Mesendoderm (in vitro differentiated cells): ENCODE results near the gene ADGRL3.

Source experiments
- DNase-seq: peaks from one replicate; pipeline ENCODE4 v3.0.0; 2013
- H2AK5ac ChIP-seq: 2 replicates; pipeline ENCODE4 v1.6.1; 2013; ENCODE audit warnings: low read length, inconsistent platforms
- H2BK120ac ChIP-seq: 2 replicates; pipeline ENCODE4 v1.6.1; 2013; ENCODE audit warnings: low read depth, mild to moderate bottlenecking, low read length, moderate library complexity, mixed read lengths
- H2BK15ac ChIP-seq: replicated peaks from 2 replicates; pipeline ENCODE4 v1.6.1; 2013; ENCODE audit warnings: low read depth, mild to moderate bottlenecking, moderate library complexity
- H2BK5ac ChIP-seq: 2 replicates; pipeline ENCODE4 v1.6.1; 2013; ENCODE audit warnings: low read length, inconsistent platforms
- H3K18ac ChIP-seq: 2 replicates; pipeline ENCODE4 v1.6.1; 2013; ENCODE audit warnings: mild to moderate bottlenecking, low read length, mixed read lengths
- H3K23ac ChIP-seq: one replicate; pipeline ENCODE4 v1.6.1; 2013; ENCODE audit warnings: low read length
- H3K27ac ChIP-seq: 2 replicates; pipeline ENCODE4 v1.5.1; 2013; ENCODE audit warnings: low read depth, mild to moderate bottlenecking, inconsistent platforms, low read length, moderate library complexity
- H3K27me3 ChIP-seq: 2 replicates; pipeline ENCODE4 v1.6.1; 2013; ENCODE audit warnings: low read length, control low read depth, mild to moderate bottlenecking, inconsistent platforms; ENCODE audit not compliant: insufficient read depth, poor library complexity
- H3K36me3 ChIP-seq: 2 replicates; pipeline ENCODE4 v1.6.1; 2013; ENCODE audit warnings: low read length, inconsistent platforms; ENCODE audit not compliant: control insufficient read depth, insufficient read depth
- H3K4ac ChIP-seq: one replicate; pipeline ENCODE4 v1.6.1; 2013; ENCODE audit warnings: low read depth, mild to moderate bottlenecking, low read length, moderate library complexity
- H3K4me1 ChIP-seq: 2 replicates; pipeline ENCODE4 v1.6.1; 2013; ENCODE audit warnings: low read depth, low read length, inconsistent platforms; ENCODE audit not compliant: control insufficient read depth
- H3K4me2 ChIP-seq: 2 replicates; pipeline ENCODE4 v1.6.1; 2013; ENCODE audit warnings: low read length
- H3K4me3 ChIP-seq: 2 replicates; pipeline ENCODE4 v1.5.1; 2013; ENCODE audit warnings: mild to moderate bottlenecking, low read length
- H3K56ac ChIP-seq: one replicate; pipeline ENCODE4 v1.6.1; 2013; ENCODE audit warnings: low read length
- H3K79me1 ChIP-seq: 2 replicates; pipeline ENCODE4 v1.6.1; 2013; ENCODE audit warnings: low read length, inconsistent platforms
- H3K79me2 ChIP-seq: 2 replicates; pipeline ENCODE4 v1.6.1; 2013; ENCODE audit warnings: mild to moderate bottlenecking, low read length; ENCODE audit not compliant: control insufficient read depth, insufficient read depth
- H3K9ac ChIP-seq: 2 replicates; pipeline ENCODE4 v1.6.1; 2013; ENCODE audit warnings: low read length, inconsistent platforms
- H4K5ac ChIP-seq: one replicate; pipeline ENCODE4 v1.6.1; 2013; ENCODE audit warnings: low read length
- H4K8ac ChIP-seq: one replicate; pipeline ENCODE4 v1.6.1; 2013; ENCODE audit warnings: low read depth, mild to moderate bottlenecking, control low read depth, low read length, moderate library complexity
- WGBS: extraction: QIAGEN DNeasy Blood & Tissue Kit; methylation state at CpG from one replicate; pipeline ENCODE4 v1.1.7; 2013; ENCODE audit warnings: low lambda C conversion rate, missing lambda C conversion rate; ENCODE audit not compliant: insufficient coverage; ENCODE audit errors: extremely low coverage; 5-methylcytosine and 5-hydroxymethylcytosine counted together

The ADGRL3 gene

GRCh38 chr4:61201961-61202637, 2.0 kb downstream of the ADGRL3 start:
- Histone ChIP-seq H3K23ac (no peak overlapping the region), H2BK120ac (no peak overlapping the region), H2BK5ac (no peak overlapping the region), H4K8ac (no peak overlapping the region), H3K4me2 (peak overlapping the region; percentile 83), H3K27ac (no peak overlapping the region), H3K27me3 (no peaks in the 10 kb centered on the region), H3K79me2 (peaks cover 20% of the 10 kb centered on the region), H3K4me1 (peaks cover 3% of the 10 kb centered on the region), H3K56ac (peak overlapping the region; percentile 92), H2BK15ac (no peak overlapping the region), H3K36me3 (no peaks in the 10 kb centered on the region), H3K18ac (no peak overlapping the region), H2AK5ac (no peak overlapping the region), H3K4me3 (peak overlapping the region; percentile 78), H3K79me1 (peaks cover 3% of the 10 kb centered on the region), H4K5ac (no peak overlapping the region), H3K4ac (no peak overlapping the region), H3K9ac (peak overlapping the region; percentile 71)
- peak; percentile 60 for DNase-seq
- no CpG with 5 or more reads among the region's 51 CpGs for WGBS

DNA sequence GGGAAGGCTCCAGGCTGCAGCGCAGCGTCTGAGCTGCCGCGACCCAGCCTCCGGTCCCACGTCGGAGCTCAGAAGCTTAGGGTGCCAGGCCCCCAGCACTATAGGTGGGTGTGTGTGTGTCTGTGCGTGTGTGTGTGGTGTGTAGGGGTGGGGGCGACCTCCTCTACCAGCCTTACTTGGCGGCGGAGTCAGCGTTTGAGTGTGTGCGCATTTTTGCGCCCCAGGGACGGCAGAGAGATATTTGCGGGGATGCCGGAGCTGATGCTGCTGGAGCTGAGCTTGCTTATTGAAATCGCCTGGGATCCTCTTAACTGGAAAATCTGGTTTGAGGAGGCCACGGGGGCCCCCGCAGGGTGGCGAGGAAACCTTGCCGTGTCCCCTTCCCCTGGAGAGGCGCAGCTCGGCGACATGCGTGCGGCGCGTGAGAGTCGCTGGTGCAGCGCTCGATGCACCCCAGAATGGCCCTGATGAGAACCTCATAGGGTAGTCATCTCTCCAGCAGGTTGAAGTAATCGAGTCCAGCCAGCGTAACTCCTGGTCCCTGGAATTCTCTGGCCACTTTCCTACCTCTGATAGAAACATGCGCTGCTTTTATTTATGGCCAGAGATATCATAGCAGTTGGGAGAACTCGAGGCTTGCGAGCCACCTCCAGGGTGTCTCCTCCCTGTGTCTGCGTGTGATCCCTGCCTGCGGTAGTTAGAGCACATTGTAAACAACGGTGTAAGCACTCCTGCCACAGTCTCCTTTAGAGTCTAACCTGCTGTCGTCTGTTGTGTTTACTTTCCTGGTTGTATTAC, 2.7 kb downstream of the ADGRL3 start:
- Histone ChIP-seq H3K27me3 (no peaks in the 10 kb centered on the region), H2AK5ac (no peak overlapping the region), H3K4me1 (peaks cover 3% of the 10 kb centered on the region), H3K4me2 (peak overlapping the region; percentile 83), H4K5ac (no peak overlapping the region), H3K23ac (peak overlapping the region; percentile 89), H3K79me2 (peaks cover 20% of the 10 kb centered on the region), H4K8ac (no peak overlapping the region), H3K18ac (no peak overlapping the region), H2BK5ac (no peak overlapping the region), H3K9ac (peak overlapping the region; percentile 71), H3K27ac (no peak overlapping the region), H2BK15ac (no peak overlapping the region), H3K36me3 (no peaks in the 10 kb centered on the region), H3K56ac (peak overlapping the region; percentile 92), H2BK120ac (no peak overlapping the region), H3K4ac (no peak overlapping the region), H3K79me1 (peaks cover 3% of the 10 kb centered on the region), H3K4me3 (peak overlapping the region; percentile 78)
- WGBS, result no CpG with 5 or more reads among the region's 41 CpGs
- DNase-seq, result peak; percentile 86

DNA sequence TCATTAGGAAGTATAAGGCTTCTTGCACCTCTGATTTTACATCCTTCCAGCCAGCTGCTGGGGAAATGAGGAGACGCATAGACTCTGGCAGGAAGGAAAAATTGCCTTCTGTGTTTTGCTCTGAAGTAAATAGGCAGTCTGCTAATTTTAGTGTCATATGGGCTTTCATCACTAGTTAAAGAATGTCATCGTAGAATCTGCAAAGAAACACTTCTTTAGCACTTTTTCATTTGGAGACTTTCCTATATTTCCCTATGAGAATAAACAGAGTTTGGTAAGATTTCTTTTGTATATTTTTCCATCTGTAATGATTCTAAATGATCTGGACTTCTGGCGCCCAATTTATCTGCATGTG, 3.3 kb downstream of the ADGRL3 start:
- H4K5ac ChIP-seq, result no peak overlapping the region
- H2BK5ac ChIP-seq, result no peak overlapping the region
- peaks cover 3% of the 10 kb centered on the region for H3K79me1 ChIP-seq
- no peak overlapping the region for H3K18ac ChIP-seq
- peak overlapping the region; percentile 71 for H3K9ac ChIP-seq
- no peaks in the 10 kb centered on the region for H3K27me3 ChIP-seq
- H4K8ac ChIP-seq, result no peak overlapping the region
- H3K36me3 ChIP-seq, result no peaks in the 10 kb centered on the region
- H2BK120ac ChIP-seq, result no peak overlapping the region
- no peak overlapping the region for H3K4ac ChIP-seq
- DNase-seq, result no peak
- H3K56ac ChIP-seq, result peak overlapping the region; percentile 92
- no peak overlapping the region for H2BK15ac ChIP-seq
- H3K4me3 ChIP-seq, result no peak overlapping the region
- H3K79me2 ChIP-seq, result peaks cover 23% of the 10 kb centered on the region
- WGBS, result no CpG with 5 or more reads among the region's 3 CpGs
- H2AK5ac ChIP-seq, result no peak overlapping the region
- H3K27ac ChIP-seq, result no peak overlapping the region
- H3K23ac ChIP-seq, result no peak overlapping the region
- peaks cover 3% of the 10 kb centered on the region for H3K4me1 ChIP-seq
- peak overlapping the region; percentile 83 for H3K4me2 ChIP-seq

DNA sequence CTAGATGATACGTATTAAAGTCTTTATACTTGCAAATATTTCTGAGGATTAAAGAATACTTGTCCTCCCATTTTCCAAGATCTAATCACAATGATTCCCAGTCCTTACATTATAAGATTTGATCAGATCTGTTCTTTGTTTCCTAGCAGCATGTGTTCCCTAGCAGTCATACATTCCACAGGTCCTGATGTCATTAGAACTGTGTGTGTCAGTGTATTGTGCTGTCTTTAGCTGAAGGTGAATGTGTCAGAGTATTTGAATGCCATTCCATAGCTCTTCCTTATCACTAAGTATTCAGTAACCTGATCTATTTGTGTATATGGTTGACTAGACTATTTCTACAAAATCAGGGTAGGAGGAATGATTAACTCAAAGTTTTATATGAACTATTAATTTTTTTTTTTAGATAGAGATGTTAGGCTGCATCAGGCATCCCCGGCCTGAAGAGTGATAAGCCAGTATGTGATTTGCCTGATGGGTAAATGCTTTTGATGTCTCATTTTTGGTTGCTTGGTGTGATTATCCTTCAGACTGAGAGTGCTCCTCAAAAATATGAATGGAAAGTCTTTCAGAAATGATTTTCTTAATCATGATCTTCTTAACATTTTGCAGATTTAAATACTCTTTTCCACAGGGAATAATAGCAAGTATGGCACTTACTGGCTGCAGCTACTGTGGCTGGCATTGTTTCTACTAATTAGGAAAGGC, 4.4 kb downstream of the ADGRL3 start:
- H3K4me3 ChIP-seq, result no peak overlapping the region
- no peak overlapping the region for H3K4me2 ChIP-seq
- no CpG with 5 or more reads among the region's 2 CpGs for WGBS
- H3K79me1 ChIP-seq, result peaks cover 3% of the 10 kb centered on the region
- H4K8ac ChIP-seq, result no peak overlapping the region
- no peak overlapping the region for H3K9ac ChIP-seq
- H3K36me3 ChIP-seq, result no peaks in the 10 kb centered on the region
- no peak overlapping the region for H3K18ac ChIP-seq
- no peak overlapping the region for H2BK15ac ChIP-seq
- H3K23ac ChIP-seq, result no peak overlapping the region
- H2BK5ac ChIP-seq, result no peak overlapping the region
- peaks cover 2% of the 10 kb centered on the region for H3K4me1 ChIP-seq
- H2AK5ac ChIP-seq, result no peak overlapping the region
- peaks cover 23% of the 10 kb centered on the region for H3K79me2 ChIP-seq
- H4K5ac ChIP-seq, result no peak overlapping the region
- no peak overlapping the region for H3K27ac ChIP-seq
- H2BK120ac ChIP-seq, result no peak overlapping the region
- no peak overlapping the region for H3K56ac ChIP-seq
- peak; percentile 98 for DNase-seq
- no peaks in the 10 kb centered on the region for H3K27me3 ChIP-seq
- no peak overlapping the region for H3K4ac ChIP-seq

DNA sequence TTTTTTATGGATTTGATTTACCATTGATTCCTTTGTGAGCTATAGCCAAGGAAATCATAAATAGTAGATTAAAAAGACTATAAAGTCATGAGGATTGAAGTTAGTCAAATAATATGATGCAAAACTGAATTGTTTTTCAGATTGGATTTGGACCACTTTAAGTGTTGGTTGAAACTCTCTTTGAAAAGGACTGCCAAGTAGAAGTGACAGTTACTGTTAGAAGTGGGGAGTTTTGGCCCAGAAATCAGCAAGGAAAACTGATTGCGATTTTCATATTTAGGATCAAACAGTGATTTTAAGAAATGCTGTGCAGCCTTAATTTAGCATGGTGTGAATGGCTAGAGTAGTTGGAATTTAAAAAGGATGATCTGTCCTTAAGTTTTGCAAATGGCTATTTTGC, 4.9 kb downstream of the ADGRL3 start:
- no peak for DNase-seq
- Histone ChIP-seq H3K9ac (no peak overlapping the region), H3K56ac (no peak overlapping the region), H4K5ac (no peak overlapping the region), H3K79me1 (peaks cover 3% of the 10 kb centered on the region), H3K4ac (no peak overlapping the region), H2BK5ac (no peak overlapping the region), H3K27me3 (no peaks in the 10 kb centered on the region), H2BK120ac (no peak overlapping the region), H2BK15ac (no peak overlapping the region), H4K8ac (no peak overlapping the region), H3K23ac (no peak overlapping the region), H3K27ac (no peak overlapping the region), H3K36me3 (no peaks in the 10 kb centered on the region), H3K4me2 (no peak overlapping the region), H3K4me3 (no peak overlapping the region), H3K79me2 (peaks cover 23% of the 10 kb centered on the region), H3K18ac (no peak overlapping the region), H3K4me1 (no peaks in the 10 kb centered on the region), H2AK5ac (no peak overlapping the region)
- WGBS, result no CpG with 5 or more reads among the region's 1 CpG
